ENCODE results near the gene EFTUD2. TPM values are rescaled to one million over a fixed set of nuclear protein-coding genes. Genes with fewer than 3 reads are reported as not detected.

EFTUD2 gene
- total RNA-seq, 1 experiment from 2014 or later, result 150 TPM

DNA sequence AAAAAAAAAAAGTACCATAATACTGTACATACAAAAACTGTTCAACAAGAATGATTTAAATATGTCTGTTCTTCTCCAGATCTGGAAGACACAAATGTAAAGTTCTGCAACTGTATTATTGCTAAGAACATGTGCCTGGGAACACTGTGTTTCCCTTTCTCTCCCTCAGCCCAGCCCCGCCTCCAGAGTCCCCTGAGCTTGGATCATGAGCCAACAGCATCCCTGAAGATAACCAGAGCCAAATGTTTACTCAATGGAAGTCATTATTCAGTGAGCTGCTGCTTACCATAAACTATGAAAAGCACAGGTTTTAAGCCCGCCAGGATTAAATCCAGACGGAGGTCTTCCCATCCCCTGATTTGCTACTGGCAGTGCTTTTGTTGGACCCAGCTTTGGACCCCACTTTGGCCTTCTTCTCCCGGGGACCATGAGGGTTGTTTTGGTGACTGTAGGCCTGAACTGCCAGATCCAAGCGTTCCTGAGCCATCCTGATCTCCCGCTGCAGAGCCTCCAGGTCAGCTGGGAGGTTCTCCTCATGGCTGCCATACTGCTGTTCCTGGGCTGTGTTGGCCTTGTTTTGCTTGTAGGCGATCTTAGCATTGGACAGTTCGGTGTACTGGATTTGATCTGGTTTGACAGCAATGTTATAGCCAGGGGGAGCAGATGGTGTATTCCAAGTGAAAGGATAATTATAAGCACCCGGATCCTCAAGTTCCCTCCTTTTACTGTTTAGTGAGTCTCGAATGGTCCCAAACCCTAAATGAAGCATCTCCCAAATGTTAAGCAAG is 94.7 kb downstream of the EFTUD2 start:
- no peak for DNase-seq (ENCODE audit: low read depth, low spot score)
- Histone ChIP-seq H3K4me3 (replicated peaks in 1 of 2; ENCODE audit: low read depth in 1 of 2, low read length in 2 of 2) (no peak overlapping the region), H3K27ac (ENCODE audit: low read depth, low read length) (no peak overlapping the region), H3K4me1 (ENCODE audit: control insufficient read depth in 1 of 2, insufficient read depth in 2 of 2, low read length in 2 of 2) (peaks cover 0 to 12% of the 10 kb centered on the region in 2 experiments; a peak in 2 of 4 replicates), H3K9me2 (ENCODE audit: insufficient read depth) (no peaks in the 10 kb centered on the region), H4K20me1 (ENCODE audit: insufficient read depth) (peaks cover 6% of the 10 kb centered on the region; the same call in 1 of the 2 replicates), H3K9ac (ENCODE audit: low read length) (no peak overlapping the region), H2AFZ (ENCODE audit: low read depth, low read length, poor library complexity, severe bottlenecking) (no peak overlapping the region), H3K36me3 (ENCODE audit: control insufficient read depth in 1 of 2, insufficient read depth in 2 of 2, low read length in 2 of 2) (peaks cover 24 to 49% of the 10 kb centered on the region in 2 experiments), H3K79me2 (ENCODE audit: insufficient read depth, low read length) (peaks cover 97% of the 10 kb centered on the region), H3K27me3 (ENCODE audit: insufficient read depth, low read length) (no peaks in the 10 kb centered on the region), H3K9me3 (ENCODE audit: control insufficient read depth in 1 of 2, insufficient read depth in 1 of 2, low read depth in 1 of 2, low read length in 2 of 2) (no peaks in the 10 kb centered on the region), H3K4me2 (ENCODE audit: low read length) (no peak overlapping the region)
- ChIA-PET RAD21 (ENCODE audit: low non-redundant PET in 1 of 2, low total read pairs in 2 of 2, uncharacterized antibody in 2 of 2, unreplicated experiment in 2 of 2) (no interaction called here), CTCF (no interaction called here), POLR2A (no interaction called here)
- BruUV-seq (replicated peaks), result TSS peak; percentile 28
- no peak for ATAC-seq
- intact Hi-C loops (cut with micrococcal nuclease), result no loop called here
- TF ChIP-seq EZH2phosphoT487 (IDR thresholded peaks at IDR 0.05; ENCODE audit: borderline replicate concordance) (no peak), SRF (IDR thresholded peaks at IDR 0.05; ENCODE audit: low read depth) (no peak)

DNA sequence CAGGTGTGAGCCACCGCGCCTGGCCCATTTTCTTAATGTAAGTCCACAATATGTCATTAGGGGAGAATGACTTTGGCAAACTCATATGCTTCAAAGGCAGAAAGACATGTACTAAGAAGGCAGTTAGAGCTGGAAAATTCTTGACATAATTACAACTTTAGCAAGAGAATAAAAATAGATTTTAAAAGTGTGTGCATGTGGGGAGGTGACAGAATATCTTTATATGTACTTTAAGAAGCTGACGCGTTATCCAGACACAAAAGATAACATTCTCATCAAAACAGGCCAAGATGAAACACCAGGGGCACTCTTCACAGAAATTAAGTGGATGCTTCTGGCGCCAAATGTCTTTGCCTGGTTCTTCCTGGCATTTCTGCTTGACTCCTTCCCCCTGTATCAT is 97.4 kb downstream of the EFTUD2 start:
- Histone ChIP-seq H2AFZ (ENCODE audit: low read depth, low read length, poor library complexity, severe bottlenecking) (no peak overlapping the region), H3K36me3 (ENCODE audit: control insufficient read depth in 1 of 2, insufficient read depth in 2 of 2, low read length in 2 of 2) (peaks cover 24 to 58% of the 10 kb centered on the region in 2 experiments), H3K9me3 (ENCODE audit: control insufficient read depth in 1 of 2, insufficient read depth in 1 of 2, low read depth in 1 of 2, low read length in 2 of 2) (no peaks in the 10 kb centered on the region), H3K4me1 (ENCODE audit: control insufficient read depth in 1 of 2, insufficient read depth in 2 of 2, low read length in 2 of 2) (peaks cover 0 to 9% of the 10 kb centered on the region in 2 experiments; a peak in 1 of 4 replicates), H3K4me3 (replicated peaks in 1 of 2; ENCODE audit: low read depth in 1 of 2, low read length in 2 of 2) (no peak overlapping the region), H3K27me3 (ENCODE audit: insufficient read depth, low read length) (no peaks in the 10 kb centered on the region), H3K27ac (ENCODE audit: low read depth, low read length) (no peak overlapping the region), H3K79me2 (ENCODE audit: insufficient read depth, low read length) (peaks cover 81% of the 10 kb centered on the region), H3K9me2 (ENCODE audit: insufficient read depth) (no peaks in the 10 kb centered on the region), H3K4me2 (ENCODE audit: low read length) (no peak overlapping the region), H4K20me1 (ENCODE audit: insufficient read depth) (no peaks in the 10 kb centered on the region), H3K9ac (ENCODE audit: low read length) (no peak overlapping the region)
- intact Hi-C loops (cut with micrococcal nuclease), result no loop called here
- TF ChIP-seq, protein P1, sequence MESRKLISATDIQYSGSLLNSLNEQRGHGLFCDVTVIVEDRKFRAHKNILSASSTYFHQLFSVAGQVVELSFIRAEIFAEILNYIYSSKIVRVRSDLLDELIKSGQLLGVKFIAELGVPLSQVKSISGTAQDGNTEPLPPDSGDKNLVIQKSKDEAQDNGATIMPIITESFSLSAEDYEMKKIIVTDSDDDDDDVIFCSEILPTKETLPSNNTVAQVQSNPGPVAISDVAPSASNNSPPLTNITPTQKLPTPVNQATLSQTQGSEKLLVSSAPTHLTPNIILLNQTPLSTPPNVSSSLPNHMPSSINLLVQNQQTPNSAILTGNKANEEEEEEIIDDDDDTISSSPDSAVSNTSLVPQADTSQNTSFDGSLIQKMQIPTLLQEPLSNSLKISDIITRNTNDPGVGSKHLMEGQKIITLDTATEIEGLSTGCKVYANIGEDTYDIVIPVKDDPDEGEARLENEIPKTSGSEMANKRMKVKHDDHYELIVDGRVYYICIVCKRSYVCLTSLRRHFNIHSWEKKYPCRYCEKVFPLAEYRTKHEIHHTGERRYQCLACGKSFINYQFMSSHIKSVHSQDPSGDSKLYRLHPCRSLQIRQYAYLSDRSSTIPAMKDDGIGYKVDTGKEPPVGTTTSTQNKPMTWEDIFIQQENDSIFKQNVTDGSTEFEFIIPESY (IDR thresholded peaks at IDR 0.05; ENCODE audit: extremely low read depth, insufficient replicate concordance, low read length), result no peak
- TF ChIP-seq SIN3A (IDR thresholded peaks at IDR 0.05; ENCODE audit: low read depth) (no peak), RAD21 (IDR thresholded peaks at IDR 0.05; ENCODE audit: low read depth) (no peak), EZH2 (IDR thresholded peaks at IDR 0.05) (no peak), SP1 (IDR thresholded peaks at IDR 0.05; ENCODE audit: low read depth) (no peak), ZFX (IDR thresholded peaks at IDR 0.05) (no peak), POLR2AphosphoS5 (IDR thresholded peaks at IDR 0.05; ENCODE audit: low read depth, low read length) (no peak)
- TF ChIP-seq, protein P2, sequence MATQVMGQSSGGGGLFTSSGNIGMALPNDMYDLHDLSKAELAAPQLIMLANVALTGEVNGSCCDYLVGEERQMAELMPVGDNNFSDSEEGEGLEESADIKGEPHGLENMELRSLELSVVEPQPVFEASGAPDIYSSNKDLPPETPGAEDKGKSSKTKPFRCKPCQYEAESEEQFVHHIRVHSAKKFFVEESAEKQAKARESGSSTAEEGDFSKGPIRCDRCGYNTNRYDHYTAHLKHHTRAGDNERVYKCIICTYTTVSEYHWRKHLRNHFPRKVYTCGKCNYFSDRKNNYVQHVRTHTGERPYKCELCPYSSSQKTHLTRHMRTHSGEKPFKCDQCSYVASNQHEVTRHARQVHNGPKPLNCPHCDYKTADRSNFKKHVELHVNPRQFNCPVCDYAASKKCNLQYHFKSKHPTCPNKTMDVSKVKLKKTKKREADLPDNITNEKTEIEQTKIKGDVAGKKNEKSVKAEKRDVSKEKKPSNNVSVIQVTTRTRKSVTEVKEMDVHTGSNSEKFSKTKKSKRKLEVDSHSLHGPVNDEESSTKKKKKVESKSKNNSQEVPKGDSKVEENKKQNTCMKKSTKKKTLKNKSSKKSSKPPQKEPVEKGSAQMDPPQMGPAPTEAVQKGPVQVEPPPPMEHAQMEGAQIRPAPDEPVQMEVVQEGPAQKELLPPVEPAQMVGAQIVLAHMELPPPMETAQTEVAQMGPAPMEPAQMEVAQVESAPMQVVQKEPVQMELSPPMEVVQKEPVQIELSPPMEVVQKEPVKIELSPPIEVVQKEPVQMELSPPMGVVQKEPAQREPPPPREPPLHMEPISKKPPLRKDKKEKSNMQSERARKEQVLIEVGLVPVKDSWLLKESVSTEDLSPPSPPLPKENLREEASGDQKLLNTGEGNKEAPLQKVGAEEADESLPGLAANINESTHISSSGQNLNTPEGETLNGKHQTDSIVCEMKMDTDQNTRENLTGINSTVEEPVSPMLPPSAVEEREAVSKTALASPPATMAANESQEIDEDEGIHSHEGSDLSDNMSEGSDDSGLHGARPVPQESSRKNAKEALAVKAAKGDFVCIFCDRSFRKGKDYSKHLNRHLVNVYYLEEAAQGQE (IDR thresholded peaks at IDR 0.05; ENCODE audit: low read depth), result no peak
- DNase-seq (ENCODE audit: low read depth, low spot score) (no peak), ATAC-seq (no peak; the same call in 1 of the 2 replicates)
- ChIA-PET CTCF (no interaction called here), RAD21 (ENCODE audit: low non-redundant PET in 1 of 2, low total read pairs in 2 of 2, uncharacterized antibody in 2 of 2, unreplicated experiment in 2 of 2) (no interaction called here), POLR2A (interaction anchor here (0.8 kb wide), 1 partner anchor 19 kb away, joined by 3 read pairs; no protein-coding TSS in a partner anchor)
- no TSS peak for BruUV-seq (replicated peaks)
